Colonic mucosa (tissue), 4 donors: ENCODE measurements around the gene TKTL1. TPM values are rescaled to one million over a fixed set of nuclear protein-coding genes. Genes with fewer than 3 reads are reported as not detected.
"Not testable (repeated sequence)": the region's sequence is repeated elsewhere in the genome, so short reads cannot be mapped to it uniquely, and the experiment has no call there.

ENCODE experiments used
- DNase-seq: peaks from one replicate; pipeline ENCODE4 v3.0.0-alpha.2; 2020
- H3K27ac ChIP-seq: fragments of 200-600 bp; one replicate; pipeline ENCODE4 v1.8.0; 2021
- H3K27me3 ChIP-seq: fragments of 200-600 bp; one replicate; pipeline ENCODE4 v1.8.0; 2021
- H3K36me3 ChIP-seq: fragments of 200-600 bp; one replicate; pipeline ENCODE4 v1.8.0; 2021
- H3K4me1 ChIP-seq: fragments of 200-600 bp; one replicate; pipeline ENCODE4 v1.8.0; 2021; ENCODE audit warnings: mild to moderate bottlenecking
- H3K4me3 ChIP-seq: fragments of 200-600 bp; one replicate; pipeline ENCODE4 v1.8.0; 2021
- H3K9ac ChIP-seq, 2 donors: one replicate each; pipeline ENCODE4 v1.7.0; 2013; ENCODE audit warnings: control low read depth in 2 of 2, low read depth in 2 of 2, low read length in 2 of 2
- H3K9me3 ChIP-seq: fragments of 200-600 bp; one replicate; pipeline ENCODE4 v1.8.0; 2021
- intact Hi-C: fragments of 100-400 bp; cut with DNase I; formaldehyde crosslinking; loops from one replicate; pipeline ENCODE4 v1.14.1; 2022
- total RNA-seq, 2 donors: library from RNA; stranded (reverse); fragmentation: NEBNext Ultra II Directional in 1 of 2; extraction: Animal tissue kit (Norgen Biotek cat#: 25700) in 1 of 2; gene quantifications; one replicate each; pipeline ENCODE4 v1.2.1, GENCODE V29; 2021
- TF ChIP-seq, protein P1 (sequence below): fragments of 200-600 bp; IDR thresholded peaks from one replicate; pipeline ENCODE4 v1.8.0; 2022; ENCODE audit warnings: antibody characterized with exemption, mild to moderate bottlenecking
- donor health status: healthy.
- donor health status: DM: no; HTN: no; CAD: no.
- donor health status: DM: no; HTN: no; CAD: no.

The TKTL1 gene, protein sequence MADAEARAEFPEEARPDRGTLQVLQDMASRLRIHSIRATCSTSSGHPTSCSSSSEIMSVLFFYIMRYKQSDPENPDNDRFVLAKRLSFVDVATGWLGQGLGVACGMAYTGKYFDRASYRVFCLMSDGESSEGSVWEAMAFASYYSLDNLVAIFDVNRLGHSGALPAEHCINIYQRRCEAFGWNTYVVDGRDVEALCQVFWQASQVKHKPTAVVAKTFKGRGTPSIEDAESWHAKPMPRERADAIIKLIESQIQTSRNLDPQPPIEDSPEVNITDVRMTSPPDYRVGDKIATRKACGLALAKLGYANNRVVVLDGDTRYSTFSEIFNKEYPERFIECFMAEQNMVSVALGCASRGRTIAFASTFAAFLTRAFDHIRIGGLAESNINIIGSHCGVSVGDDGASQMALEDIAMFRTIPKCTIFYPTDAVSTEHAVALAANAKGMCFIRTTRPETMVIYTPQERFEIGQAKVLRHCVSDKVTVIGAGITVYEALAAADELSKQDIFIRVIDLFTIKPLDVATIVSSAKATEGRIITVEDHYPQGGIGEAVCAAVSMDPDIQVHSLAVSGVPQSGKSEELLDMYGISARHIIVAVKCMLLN
- not detected for total RNA-seq

DNA sequence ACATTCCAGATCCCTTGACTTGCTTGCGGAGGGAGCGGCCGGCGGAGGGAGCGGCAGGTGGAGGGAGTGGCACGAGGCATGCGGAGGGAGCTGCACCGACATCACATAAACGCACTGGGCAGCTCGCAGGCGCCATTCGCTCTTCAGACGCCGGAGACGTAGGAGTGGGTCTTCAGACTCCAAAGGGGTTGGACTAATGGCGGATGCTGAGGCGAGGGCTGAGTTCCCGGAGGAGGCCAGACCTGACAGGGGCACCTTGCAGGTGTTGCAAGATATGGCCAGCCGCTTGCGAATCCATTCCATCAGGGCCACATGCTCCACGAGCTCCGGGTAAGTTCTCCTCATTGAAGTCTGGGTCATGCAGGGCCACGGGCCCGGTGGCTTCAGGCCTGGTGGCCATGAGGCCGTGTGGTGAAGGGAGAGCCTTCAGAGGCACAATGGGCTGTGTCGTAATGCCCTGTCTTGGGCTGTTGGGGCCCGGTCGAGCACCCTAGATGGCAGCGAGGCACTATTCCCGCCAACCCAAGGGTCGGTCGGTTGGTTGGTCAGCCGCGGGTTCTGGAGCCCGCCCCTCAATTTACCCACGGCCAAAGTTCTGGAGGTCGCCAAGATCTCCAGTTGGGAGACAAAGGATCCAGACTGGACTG is at the start of gene TKTL1:
Gene TKTL1 (plus strand): TSS at position 132 of the 647 bp plus-strand sequence. CDS start 65 bp downstream, at position 197.
- no peaks in the 10 kb centered on the region for H3K27me3 ChIP-seq
- H3K27ac ChIP-seq = no peak within 1 kb of the TSS
- no peaks in the 10 kb centered on the region for H3K9me3 ChIP-seq
- TF ChIP-seq, protein P1, sequence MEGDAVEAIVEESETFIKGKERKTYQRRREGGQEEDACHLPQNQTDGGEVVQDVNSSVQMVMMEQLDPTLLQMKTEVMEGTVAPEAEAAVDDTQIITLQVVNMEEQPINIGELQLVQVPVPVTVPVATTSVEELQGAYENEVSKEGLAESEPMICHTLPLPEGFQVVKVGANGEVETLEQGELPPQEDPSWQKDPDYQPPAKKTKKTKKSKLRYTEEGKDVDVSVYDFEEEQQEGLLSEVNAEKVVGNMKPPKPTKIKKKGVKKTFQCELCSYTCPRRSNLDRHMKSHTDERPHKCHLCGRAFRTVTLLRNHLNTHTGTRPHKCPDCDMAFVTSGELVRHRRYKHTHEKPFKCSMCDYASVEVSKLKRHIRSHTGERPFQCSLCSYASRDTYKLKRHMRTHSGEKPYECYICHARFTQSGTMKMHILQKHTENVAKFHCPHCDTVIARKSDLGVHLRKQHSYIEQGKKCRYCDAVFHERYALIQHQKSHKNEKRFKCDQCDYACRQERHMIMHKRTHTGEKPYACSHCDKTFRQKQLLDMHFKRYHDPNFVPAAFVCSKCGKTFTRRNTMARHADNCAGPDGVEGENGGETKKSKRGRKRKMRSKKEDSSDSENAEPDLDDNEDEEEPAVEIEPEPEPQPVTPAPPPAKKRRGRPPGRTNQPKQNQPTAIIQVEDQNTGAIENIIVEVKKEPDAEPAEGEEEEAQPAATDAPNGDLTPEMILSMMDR = no peak
- H3K4me1 ChIP-seq = no peaks in the 10 kb centered on the region
- intact Hi-C loops = no loop called here
- H3K9ac ChIP-seq = no peak within 1 kb of the TSS
- DNase-seq = no peak
- no peaks in the 10 kb centered on the region for H3K36me3 ChIP-seq
- H3K4me3 ChIP-seq = no peak within 1 kb of the TSS

DNA sequence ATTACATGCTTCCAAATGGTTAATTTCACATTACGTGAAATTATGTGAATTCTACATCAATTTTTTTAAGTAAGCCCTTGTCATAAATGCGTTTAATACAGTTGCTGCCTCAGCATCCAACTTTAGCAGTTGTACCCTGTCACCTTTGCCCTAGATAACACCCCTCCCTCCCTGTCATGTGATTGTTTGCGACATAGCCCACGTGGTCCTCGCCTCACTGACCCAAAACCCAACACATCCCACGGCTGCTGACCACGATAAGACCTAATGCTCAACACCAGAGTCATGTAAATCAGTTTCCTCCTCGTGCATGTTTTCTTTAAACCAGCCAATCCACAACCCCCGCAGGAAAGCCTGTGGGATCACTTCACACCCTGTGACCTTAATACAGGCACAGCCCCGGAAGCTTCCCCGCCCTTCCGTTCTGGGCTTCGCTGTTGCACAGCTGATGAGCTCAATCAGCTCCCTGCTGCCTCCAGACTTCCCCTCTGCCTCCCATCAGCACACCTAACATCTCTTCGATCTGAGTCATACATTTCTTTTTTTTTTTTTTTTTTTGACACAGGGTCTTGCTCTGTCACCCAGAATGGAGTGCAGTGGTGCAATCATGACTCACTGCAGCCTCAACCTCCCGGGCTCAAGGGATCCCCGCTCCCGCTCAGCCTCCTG is 48.1 kb upstream of the TKTL1 start:
- not testable (repeated sequence) for H3K4me3 ChIP-seq, H3K4me1 ChIP-seq, H3K27ac ChIP-seq

DNA sequence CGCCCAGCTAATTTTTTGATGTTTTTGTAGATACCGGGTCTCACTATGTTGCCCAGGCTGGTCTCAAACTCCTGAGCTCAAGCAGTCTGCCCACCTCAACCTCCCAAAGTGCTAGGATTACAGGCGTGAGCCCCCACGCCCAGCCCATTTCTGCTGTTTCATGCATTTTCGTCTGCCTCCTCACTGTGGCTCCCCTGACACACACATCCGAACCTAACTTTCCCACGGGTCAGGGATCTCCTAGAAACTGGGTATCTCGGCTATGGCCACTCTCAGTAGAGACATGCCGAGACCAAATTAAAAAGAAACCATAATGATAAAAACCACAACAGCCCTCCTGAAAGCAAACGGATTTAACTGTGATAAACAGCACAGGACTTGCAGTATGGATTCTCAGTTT is 47.5 kb upstream of the TKTL1 start:
- H3K27me3 ChIP-seq, H3K36me3 ChIP-seq, H3K4me3 ChIP-seq, H3K4me1 ChIP-seq, H3K9ac ChIP-seq, intact Hi-C loops, H3K9me3 ChIP-seq, DNase-seq, H3K27ac ChIP-seq: not testable (repeated sequence)

More for the DNA sequence above, 48.1 kb upstream of the TKTL1 start:
- H3K9ac ChIP-seq, H3K9me3 ChIP-seq, H3K27me3 ChIP-seq, H3K36me3 ChIP-seq, DNase-seq, intact Hi-C loops: not testable (repeated sequence)

DNA sequence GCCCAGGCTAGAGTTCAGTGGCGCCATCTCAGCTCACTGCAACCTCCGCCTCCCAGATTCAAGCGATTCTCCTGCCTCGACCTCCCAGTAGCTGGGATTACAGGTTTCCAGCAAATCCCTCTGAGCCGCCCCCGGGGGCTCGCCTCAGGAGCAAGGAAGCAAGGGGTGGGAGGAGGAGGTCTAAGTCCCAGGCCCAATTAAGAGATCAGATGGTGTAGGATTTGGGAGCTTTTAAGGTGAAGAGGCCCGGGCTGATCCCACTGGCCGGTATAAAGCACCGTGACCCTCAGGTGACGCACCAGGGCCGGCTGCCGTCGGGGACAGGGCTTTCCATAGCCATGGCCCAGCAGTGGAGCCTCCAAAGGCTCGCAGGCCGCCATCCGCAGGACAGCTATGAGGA is 38.3 kb upstream of the TKTL1 start, which contains the start of gene OPN1MW3:
Gene OPN1MW3 (plus strand): TSS at position 301 of the 400 bp plus-strand sequence. CDS start 38 bp downstream, at position 339.
- intact Hi-C loops, H3K9ac ChIP-seq, H3K27me3 ChIP-seq, H3K9me3 ChIP-seq, DNase-seq, H3K27ac ChIP-seq, H3K36me3 ChIP-seq, H3K4me1 ChIP-seq, H3K4me3 ChIP-seq: not testable (repeated sequence)

DNA sequence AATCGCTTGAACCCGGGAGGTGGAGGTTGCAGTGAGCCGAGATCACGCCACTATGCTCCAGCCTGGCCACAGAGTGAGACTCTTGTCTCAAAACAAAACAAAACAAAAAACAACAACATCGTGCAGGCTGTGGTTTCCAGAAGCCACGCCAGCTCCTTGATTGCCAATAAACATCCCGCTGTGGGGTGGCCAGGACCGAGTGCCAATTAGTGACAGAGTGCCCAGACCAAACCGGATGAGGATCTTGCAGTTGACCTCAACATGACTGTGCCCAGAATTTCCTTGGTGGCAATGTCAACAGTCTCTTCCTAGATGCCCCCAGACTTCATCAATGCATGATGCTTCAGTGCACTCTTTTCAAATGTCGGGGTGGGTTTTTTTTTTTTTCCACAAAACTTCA is 36.9 kb upstream of the TKTL1 start:
- H3K36me3 ChIP-seq, DNase-seq, H3K27me3 ChIP-seq, H3K9me3 ChIP-seq, H3K27ac ChIP-seq, H3K9ac ChIP-seq, H3K4me1 ChIP-seq, H3K4me3 ChIP-seq, intact Hi-C loops: not testable (repeated sequence)

DNA sequence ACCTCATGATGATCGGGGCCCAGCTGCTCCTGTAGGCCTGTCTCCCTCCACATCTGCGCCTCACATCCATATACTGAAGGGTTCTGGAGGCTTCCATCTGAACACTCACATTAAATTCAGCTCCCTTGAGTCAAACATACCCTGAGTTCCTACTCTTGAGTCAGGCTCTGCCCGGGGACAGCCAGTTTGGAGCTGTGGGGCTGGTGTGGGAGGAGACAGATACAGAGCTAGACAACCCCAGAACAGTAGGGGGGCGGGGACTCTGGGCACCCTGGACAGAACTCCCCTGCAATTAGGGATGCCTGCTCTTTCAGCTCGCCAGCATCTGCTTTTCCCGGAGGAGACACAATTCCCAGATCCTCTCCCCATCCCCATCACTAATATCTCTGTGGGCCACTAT is 32.5 kb upstream of the TKTL1 start:
- H3K9ac ChIP-seq, H3K4me3 ChIP-seq, H3K9me3 ChIP-seq, H3K27ac ChIP-seq, DNase-seq, H3K36me3 ChIP-seq, H3K4me1 ChIP-seq, H3K27me3 ChIP-seq, intact Hi-C loops: not testable (repeated sequence)

DNA sequence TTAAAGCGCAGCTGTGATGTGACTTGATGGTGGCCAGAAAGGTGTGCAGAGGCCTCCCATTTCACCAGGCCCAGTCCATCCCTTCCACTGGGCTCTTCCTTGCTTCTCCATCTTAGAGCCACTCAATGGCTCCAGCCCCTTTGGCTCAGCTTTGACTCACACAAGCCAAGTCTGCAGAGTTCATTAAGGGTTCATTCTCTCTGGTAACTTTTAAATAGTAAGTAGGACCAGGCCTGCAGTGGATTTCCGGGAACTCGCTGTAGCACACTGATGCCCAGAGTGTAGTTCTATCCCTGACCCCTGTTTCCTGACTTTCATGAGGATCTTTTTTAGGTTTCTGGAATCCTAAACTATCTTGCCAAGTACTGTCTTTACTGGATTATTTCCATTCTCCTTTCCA is 26.4 kb upstream of the TKTL1 start:
- H3K9me3 ChIP-seq, H3K36me3 ChIP-seq, H3K9ac ChIP-seq, H3K4me3 ChIP-seq, H3K4me1 ChIP-seq, intact Hi-C loops, DNase-seq, H3K27ac ChIP-seq, H3K27me3 ChIP-seq: not testable (repeated sequence)

DNA sequence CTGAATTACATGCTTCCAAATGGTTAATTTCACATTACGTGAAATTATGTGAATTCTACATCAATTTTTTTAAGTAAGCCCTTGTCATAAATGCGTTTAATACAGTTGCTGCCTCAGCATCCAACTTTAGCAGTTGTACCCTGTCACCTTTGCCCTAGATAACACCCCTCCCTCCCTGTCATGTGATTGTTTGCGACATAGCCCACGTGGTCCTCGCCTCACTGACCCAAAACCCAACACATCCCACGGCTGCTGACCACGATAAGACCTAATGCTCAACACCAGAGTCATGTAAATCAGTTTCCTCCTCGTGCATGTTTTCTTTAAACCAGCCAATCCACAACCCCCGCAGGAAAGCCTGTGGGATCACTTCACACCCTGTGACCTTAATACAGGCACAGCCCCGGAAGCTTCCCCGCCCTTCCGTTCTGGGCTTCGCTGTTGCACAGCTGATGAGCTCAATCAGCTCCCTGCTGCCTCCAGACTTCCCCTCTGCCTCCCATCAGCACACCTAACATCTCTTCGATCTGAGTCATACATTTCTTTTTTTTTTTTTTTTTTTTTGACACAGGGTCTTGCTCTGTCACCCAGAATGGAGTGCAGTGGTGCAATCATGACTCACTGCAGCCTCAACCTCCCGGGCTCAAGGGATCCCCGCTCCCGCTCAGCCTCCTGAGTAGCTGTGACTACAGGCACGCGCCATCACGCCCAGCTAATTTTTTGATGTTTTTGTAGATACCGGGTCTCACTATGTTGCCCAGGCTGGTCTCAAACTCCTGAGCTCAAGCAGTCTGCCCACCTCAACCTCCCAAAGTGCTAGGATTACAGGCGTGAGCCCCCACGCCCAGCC is 10.9 kb upstream of the TKTL1 start:
- H3K27me3 ChIP-seq, DNase-seq, H3K9ac ChIP-seq, H3K4me1 ChIP-seq, intact Hi-C loops, H3K4me3 ChIP-seq, H3K9me3 ChIP-seq, H3K36me3 ChIP-seq, H3K27ac ChIP-seq: not testable (repeated sequence)

DNA sequence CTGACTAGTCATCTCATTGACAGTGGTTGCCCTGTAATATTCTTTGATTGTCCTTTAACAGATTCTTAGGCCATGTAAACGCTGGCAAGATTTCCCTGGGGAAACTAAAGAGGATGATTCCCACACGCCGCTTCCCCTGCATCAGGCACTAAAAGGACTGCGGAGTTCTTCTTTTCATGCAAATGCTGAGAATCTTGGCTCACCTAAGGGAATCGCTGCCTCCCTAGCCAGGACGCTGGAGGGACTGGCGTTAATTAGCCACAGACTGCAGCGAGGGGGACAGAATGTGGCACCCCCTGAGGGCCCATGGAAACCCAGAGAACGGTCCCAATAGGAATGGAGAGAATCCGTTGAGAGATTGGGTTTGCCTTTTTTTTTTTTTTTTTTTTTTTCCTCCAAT is 9.2 kb upstream of the TKTL1 start:
- H3K4me1 ChIP-seq, DNase-seq, H3K9ac ChIP-seq, H3K36me3 ChIP-seq, H3K9me3 ChIP-seq, H3K27me3 ChIP-seq, intact Hi-C loops, H3K27ac ChIP-seq, H3K4me3 ChIP-seq: not testable (repeated sequence)
